ENCODE results near the gene NSF. TPM values are rescaled to one million over a fixed set of nuclear protein-coding genes. Genes with fewer than 3 reads are reported as not detected.

The NSF gene
- total RNA-seq, 4 donors from 2014 or later, result 12.9 to 40.1 (median 26.3) TPM

DNA sequence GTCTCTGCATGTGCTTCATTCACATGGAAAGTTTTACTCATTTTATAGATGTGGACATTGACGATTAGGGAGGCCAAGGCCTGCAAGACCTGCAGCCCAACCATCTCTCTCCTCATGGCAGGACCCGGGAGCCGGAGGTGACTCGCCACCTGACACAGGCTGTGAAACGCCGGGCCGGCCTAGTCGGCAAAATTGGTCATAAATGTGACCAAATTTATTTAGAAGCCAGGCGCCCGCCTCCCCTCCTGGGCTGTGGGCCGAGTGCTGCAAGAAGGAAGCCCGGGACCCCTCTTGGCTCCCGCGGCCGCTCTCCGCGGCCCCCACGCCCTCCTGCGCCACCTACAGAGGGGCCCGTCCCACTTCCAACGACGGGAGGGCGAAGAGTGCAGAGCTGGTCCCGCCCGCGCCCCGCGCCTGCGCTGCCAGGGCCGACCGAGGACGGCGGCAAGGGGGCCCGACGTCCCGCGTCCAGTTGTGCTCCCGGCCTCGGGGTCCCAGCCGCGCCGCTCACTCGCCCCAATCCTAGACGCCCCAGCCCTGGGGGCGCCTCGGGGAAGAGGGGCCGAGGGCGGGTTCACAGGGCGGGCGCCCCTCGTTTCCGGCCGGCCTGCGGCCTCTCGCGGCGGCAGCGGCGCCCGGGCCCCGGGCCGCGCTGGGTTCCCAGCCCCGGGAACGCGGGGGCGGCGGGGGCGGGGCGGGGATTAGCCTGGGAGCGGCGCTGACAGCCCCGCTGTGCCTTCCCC, 180.5 kb downstream of the NSF start:
- Histone ChIP-seq H3K27me3 (peaks cover 0 to 7% of the 10 kb centered on the region in 2 donors), H3K36me3 (no peaks in the 10 kb centered on the region), H3K27ac (peak overlapping the region; percentile 24 to 69), H3K4me1 (no peaks in the 10 kb centered on the region), H3K9me3 (no peaks in the 10 kb centered on the region), H3K4me3 (peak overlapping the region; percentile 21 to 42)
- TF ChIP-seq, protein P1, sequence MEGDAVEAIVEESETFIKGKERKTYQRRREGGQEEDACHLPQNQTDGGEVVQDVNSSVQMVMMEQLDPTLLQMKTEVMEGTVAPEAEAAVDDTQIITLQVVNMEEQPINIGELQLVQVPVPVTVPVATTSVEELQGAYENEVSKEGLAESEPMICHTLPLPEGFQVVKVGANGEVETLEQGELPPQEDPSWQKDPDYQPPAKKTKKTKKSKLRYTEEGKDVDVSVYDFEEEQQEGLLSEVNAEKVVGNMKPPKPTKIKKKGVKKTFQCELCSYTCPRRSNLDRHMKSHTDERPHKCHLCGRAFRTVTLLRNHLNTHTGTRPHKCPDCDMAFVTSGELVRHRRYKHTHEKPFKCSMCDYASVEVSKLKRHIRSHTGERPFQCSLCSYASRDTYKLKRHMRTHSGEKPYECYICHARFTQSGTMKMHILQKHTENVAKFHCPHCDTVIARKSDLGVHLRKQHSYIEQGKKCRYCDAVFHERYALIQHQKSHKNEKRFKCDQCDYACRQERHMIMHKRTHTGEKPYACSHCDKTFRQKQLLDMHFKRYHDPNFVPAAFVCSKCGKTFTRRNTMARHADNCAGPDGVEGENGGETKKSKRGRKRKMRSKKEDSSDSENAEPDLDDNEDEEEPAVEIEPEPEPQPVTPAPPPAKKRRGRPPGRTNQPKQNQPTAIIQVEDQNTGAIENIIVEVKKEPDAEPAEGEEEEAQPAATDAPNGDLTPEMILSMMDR (IDR thresholded peaks at IDR 0.05), result no peak
- TF ChIP-seq POLR2A (IDR thresholded peaks at IDR 0.05), result no peak
- intact Hi-C loops (cut with DNase I; ENCODE audit: low total_unique reads), result no loop called here
- DNase-seq, result peak in 1 of 2 donors; percentile 31

- no peak for DNase-seq
- Histone ChIP-seq H3K27ac (peak overlapping the region; percentile 24 to 69), H3K36me3 (no peaks in the 10 kb centered on the region), H3K27me3 (peaks cover 0 to 7% of the 10 kb centered on the region in 2 donors), H3K4me1 (no peaks in the 10 kb centered on the region), H3K4me3 (peak overlapping the region; percentile 34 to 50), H3K9me3 (no peaks in the 10 kb centered on the region)
- TF ChIP-seq, protein P1 (IDR thresholded peaks at IDR 0.05), result no peak
- no peak for TF ChIP-seq POLR2A (IDR thresholded peaks at IDR 0.05)
- intact Hi-C loops (cut with DNase I; ENCODE audit: low total_unique reads), result no loop called here
Measured at GRCh38 chr17:46771561-46772474, 181.3 kb downstream of the NSF start.

DNA sequence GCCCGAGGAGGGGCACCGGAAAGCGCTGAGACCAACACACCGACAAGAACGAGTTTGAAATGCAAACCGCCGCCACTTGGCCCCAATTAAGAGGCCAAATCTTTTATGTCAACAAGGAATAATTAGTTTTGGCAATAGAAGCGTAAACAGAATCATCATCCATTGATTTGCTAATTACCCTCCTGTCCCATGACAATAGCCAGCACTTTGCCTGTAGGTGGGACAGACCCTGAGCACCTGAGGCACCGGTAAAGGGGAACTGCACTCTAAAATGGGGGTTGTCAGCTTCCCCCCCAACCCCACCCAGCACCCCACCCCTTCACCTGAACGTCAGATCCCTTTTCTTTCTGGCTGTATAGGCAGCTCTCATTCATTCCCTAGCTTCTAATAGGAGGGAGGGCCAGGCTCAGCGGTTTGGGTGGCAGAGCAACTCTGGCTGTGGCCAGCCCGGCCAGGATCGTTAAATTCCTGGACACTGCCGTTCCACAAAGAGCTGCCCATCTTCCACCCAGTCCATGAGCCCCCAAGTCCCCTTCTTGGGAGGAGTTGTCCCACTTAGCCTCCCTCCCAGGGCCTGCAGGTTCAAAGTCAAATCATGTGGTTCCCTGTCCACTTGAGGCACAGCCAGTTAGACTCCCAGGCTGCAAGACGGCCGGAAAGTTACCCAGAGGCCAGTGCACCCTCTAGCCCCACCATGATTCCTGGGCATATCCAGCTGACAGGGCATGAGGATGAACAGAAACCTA, 182.2 kb downstream of the NSF start:
- DNase-seq, result no peak
- H3K9me3 ChIP-seq, result no peaks in the 10 kb centered on the region
- no peaks in the 10 kb centered on the region for H3K36me3 ChIP-seq
- no peak overlapping the region for H3K4me3 ChIP-seq
- H3K27me3 ChIP-seq, result peaks cover 0 to 7% of the 10 kb centered on the region in 2 donors
- intact Hi-C loops (cut with DNase I; ENCODE audit: low total_unique reads), result no loop called here
- H3K4me1 ChIP-seq, result no peaks in the 10 kb centered on the region
- TF ChIP-seq POLR2A (IDR thresholded peaks at IDR 0.05), result no peak
- TF ChIP-seq, protein P1 (IDR thresholded peaks at IDR 0.05), result no peak
- H3K27ac ChIP-seq, result no peak overlapping the region

- H3K4me1 ChIP-seq, result no peaks in the 10 kb centered on the region
- no peaks in the 10 kb centered on the region for H3K9me3 ChIP-seq
- H3K4me3 ChIP-seq, result no peak overlapping the region
- H3K27ac ChIP-seq, result no peak overlapping the region
- no peaks in the 10 kb centered on the region for H3K36me3 ChIP-seq
- H3K27me3 ChIP-seq, result peaks cover 0 to 7% of the 10 kb centered on the region in 2 donors
- intact Hi-C loops (cut with DNase I; ENCODE audit: low total_unique reads), result no loop called here
- TF ChIP-seq, protein P1 (IDR thresholded peaks at IDR 0.05), result no peak
- no peak for TF ChIP-seq POLR2A (IDR thresholded peaks at IDR 0.05)
- no peak for DNase-seq
Measured at GRCh38 chr17:46773221-46773605, 182.7 kb downstream of the NSF start.

All from uterus (tissue), 4 donors.